Measurements from ENCODE around the gene STX5.

DNA sequence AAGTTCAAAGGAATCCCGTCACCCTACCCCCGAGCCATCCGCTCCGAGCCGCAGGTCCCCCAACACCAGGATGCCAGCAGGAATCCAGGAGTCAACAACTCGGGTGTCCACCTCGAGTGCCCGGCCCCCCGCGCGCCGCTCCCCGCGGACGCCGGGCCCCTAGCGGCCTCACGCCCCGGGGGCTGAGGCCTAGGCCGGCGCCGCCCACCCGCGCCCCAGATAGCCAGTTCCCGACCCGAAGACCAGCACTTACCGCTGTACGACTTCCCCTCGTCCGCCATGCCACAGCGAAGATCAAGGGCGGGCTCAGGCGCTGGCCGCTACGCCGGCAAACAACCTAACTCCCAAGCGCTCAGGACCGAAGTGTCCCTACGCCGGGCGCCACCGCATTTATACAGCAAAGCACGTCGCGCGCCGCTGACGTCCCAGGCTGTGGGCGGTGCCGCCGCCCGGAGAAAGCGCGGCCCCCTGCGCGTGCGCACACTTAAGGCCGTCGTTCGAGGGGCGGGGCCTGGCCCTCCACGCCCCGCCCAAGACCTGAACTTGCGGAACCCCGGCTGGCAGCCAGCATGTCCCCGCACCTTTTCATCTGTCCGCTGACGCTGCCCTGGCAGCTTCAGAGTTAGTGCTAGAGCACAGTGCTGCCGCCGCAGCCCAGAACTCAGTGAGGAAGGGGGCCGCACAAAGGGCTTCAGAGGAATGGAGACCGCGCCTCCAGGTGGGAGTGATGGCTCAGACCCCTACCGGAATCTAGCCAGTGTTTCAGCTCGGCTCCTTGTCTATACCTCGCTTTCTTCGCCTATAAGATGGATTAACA, 26.6 kb downstream of the STX5 start, which contains the start of gene NXF1:
- no peak for TF ChIP-seq EZH2 (IDR thresholded peaks at IDR 0.05; ENCODE audit: borderline replicate concordance, low read depth, low read length, severe bottlenecking)
- TF ChIP-seq, protein P1, sequence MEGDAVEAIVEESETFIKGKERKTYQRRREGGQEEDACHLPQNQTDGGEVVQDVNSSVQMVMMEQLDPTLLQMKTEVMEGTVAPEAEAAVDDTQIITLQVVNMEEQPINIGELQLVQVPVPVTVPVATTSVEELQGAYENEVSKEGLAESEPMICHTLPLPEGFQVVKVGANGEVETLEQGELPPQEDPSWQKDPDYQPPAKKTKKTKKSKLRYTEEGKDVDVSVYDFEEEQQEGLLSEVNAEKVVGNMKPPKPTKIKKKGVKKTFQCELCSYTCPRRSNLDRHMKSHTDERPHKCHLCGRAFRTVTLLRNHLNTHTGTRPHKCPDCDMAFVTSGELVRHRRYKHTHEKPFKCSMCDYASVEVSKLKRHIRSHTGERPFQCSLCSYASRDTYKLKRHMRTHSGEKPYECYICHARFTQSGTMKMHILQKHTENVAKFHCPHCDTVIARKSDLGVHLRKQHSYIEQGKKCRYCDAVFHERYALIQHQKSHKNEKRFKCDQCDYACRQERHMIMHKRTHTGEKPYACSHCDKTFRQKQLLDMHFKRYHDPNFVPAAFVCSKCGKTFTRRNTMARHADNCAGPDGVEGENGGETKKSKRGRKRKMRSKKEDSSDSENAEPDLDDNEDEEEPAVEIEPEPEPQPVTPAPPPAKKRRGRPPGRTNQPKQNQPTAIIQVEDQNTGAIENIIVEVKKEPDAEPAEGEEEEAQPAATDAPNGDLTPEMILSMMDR (IDR thresholded peaks at IDR 0.05; ENCODE audit: borderline replicate concordance, extremely low read depth, low read length, poor library complexity, severe bottlenecking) = peak; percentile 28
